PFSK-1 (cell line): ENCODE data around the gene SCUBE3.

ENCODE experiments used
- FOXP2 ChIP-seq: optimal IDR thresholded peaks from 2 replicates; pipeline ENCODE3; 2011; ENCODE audit warnings: borderline replicate concordance, control low read depth, inconsistent platforms; ENCODE audit not compliant: insufficient read depth; ENCODE audit errors: extremely low read length, extremely low read depth
- SIN3A ChIP-seq: IDR thresholded peaks from 2 replicates; pipeline ENCODE4 v1.6.1; 2012; ENCODE audit warnings: mild to moderate bottlenecking, low read length, moderate library complexity, borderline replicate concordance; ENCODE audit not compliant: insufficient read depth

GRCh38 chr6:35166116-35166515 is 47.6 kb upstream of the SCUBE3 start:
- TF ChIP-seq SIN3A (no peak), FOXP2 (no peak)
